Measurements from ENCODE around the gene AXIN2.

- TF ChIP-seq EZH2 (IDR thresholded peaks at IDR 0.05; ENCODE audit: borderline replicate concordance, insufficient read depth, low read length, poor library complexity, severe bottlenecking): no peak
- no peak for TF ChIP-seq TAF1 (IDR thresholded peaks at IDR 0.05; ENCODE audit: low read depth)
- no peak for TF ChIP-seq CTCF (IDR thresholded peaks at IDR 0.05; ENCODE audit: poor library complexity, severe bottlenecking)
These were observed 37.3 kb upstream of the AXIN2 start for GRCh38 chr17:65598746-65599145.
